Activated CD8-positive, alpha-beta T cell treated with anti-CD3 and anti-CD28 coated beads for 36 hours (primary cell): Measurements from ENCODE around the gene TLR1. TPM values are rescaled to one million over a fixed set of nuclear protein-coding genes. Genes with fewer than 3 reads are reported as not detected.

Experiments used
- ATAC-seq: fragments of 200-7000 bp; cut with Tn5 transposase; one replicate; pipeline ENCODE4 v1.10.0; 2021; ENCODE audit warnings: mild to moderate bottlenecking, moderate library complexity
- CTCF ChIA-PET: fragments of 350-600 bp; sonication (Branson Sonifier 250); formaldehyde crosslinking; loops from one replicate; lab custom pipeline; 2021; ENCODE audit warnings: antibody characterized with exemption; lab: Charles Lee
- POLR2A ChIA-PET: fragments of 350-600 bp; sonication (Branson Sonifier 250); formaldehyde crosslinking; loops from one replicate; lab custom pipeline; 2021; ENCODE audit warnings: antibody characterized with exemption; lab: Charles Lee
- DNase-seq: peaks from one replicate; pipeline ENCODE4 v3.0.0-alpha.2; 2020
- H3K27ac Mint-ChIP-seq: one replicate; pipeline ENCODE4 v1.8.0; 2021; ENCODE audit warnings: mild to moderate bottlenecking, mixed read lengths
- H3K27me3 Mint-ChIP-seq: one replicate; pipeline ENCODE4 v1.8.0; 2021; ENCODE audit warnings: mixed read lengths
- H3K36me3 Mint-ChIP-seq: one replicate; pipeline ENCODE4 v1.8.0; 2021; ENCODE audit warnings: low read depth, mixed read lengths
- H3K4me1 Mint-ChIP-seq: one replicate; pipeline ENCODE4 v1.8.0; 2021; ENCODE audit warnings: low read depth, mixed read lengths
- H3K4me3 Mint-ChIP-seq: one replicate; pipeline ENCODE4 v1.8.0; 2021; ENCODE audit warnings: mild to moderate bottlenecking, moderate library complexity, mixed read lengths
- H3K9me3 Mint-ChIP-seq: one replicate; pipeline ENCODE4 v1.8.0; 2021; ENCODE audit warnings: mixed read lengths
- intact Hi-C: fragments of 100-400 bp; cut with micrococcal nuclease; formaldehyde crosslinking; loops from one replicate; pipeline ENCODE4 v1.10.0; 2022
- total RNA-seq, 2 experiments: library from RNA; stranded (reverse); gene quantifications; one replicate each; pipeline ENCODE4 v1.2.3, GENCODE V29; 2021
- TF ChIP-seq, protein P1 (sequence below): fragments of 200-600 bp; IDR thresholded peaks from one replicate; pipeline ENCODE4 v1.8.0; 2022; ENCODE audit warnings: antibody characterized with exemption, mild to moderate bottlenecking

The TLR1 gene
- total RNA-seq, 2 experiments from 2014 or later: 1.5 to 1.9 TPM

GRCh38 chr4:38803833-38804653 lies 548 bp downstream of the TLR1 start:
- Mint-ChIP-seq H3K9me3 (peaks cover 33% of the 10 kb centered on the region), H3K4me1 (peaks cover 19% of the 10 kb centered on the region), H3K27me3 (no peaks in the 10 kb centered on the region), H3K27ac (peak overlapping the region; percentile 88), H3K4me3 (peak overlapping the region; percentile 64), H3K36me3 (peaks cover 36% of the 10 kb centered on the region)
- ChIA-PET POLR2A (interaction anchor here (0.8 to 1.3 kb wide), 4 partner anchors 11 to 148 kb away, joined by 3 to 6 read pairs (median 4); no protein-coding TSS in a partner anchor), CTCF (interaction anchor here (0.6 to 4.2 kb wide), 28 partner anchors 10 to 624 kb away, joined by 3 to 55 read pairs (median 5); partner anchors contain the start of genes FAM114A1, TLR10 and TLR6)
- peak; percentile 21 for DNase-seq
- intact Hi-C loops: loop anchor here (5.0 kb wide), 1 partner anchor 42 kb away; no protein-coding TSS in a partner anchor
- peak; percentile 57 for ATAC-seq
- TF ChIP-seq, protein P1, sequence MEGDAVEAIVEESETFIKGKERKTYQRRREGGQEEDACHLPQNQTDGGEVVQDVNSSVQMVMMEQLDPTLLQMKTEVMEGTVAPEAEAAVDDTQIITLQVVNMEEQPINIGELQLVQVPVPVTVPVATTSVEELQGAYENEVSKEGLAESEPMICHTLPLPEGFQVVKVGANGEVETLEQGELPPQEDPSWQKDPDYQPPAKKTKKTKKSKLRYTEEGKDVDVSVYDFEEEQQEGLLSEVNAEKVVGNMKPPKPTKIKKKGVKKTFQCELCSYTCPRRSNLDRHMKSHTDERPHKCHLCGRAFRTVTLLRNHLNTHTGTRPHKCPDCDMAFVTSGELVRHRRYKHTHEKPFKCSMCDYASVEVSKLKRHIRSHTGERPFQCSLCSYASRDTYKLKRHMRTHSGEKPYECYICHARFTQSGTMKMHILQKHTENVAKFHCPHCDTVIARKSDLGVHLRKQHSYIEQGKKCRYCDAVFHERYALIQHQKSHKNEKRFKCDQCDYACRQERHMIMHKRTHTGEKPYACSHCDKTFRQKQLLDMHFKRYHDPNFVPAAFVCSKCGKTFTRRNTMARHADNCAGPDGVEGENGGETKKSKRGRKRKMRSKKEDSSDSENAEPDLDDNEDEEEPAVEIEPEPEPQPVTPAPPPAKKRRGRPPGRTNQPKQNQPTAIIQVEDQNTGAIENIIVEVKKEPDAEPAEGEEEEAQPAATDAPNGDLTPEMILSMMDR: no peak

GRCh38 chr4:38802561-38803355 lies 1.8 kb downstream of the TLR1 start:
- Mint-ChIP-seq H3K27me3 (no peaks in the 10 kb centered on the region), H3K36me3 (peaks cover 45% of the 10 kb centered on the region), H3K4me1 (peaks cover 19% of the 10 kb centered on the region), H3K4me3 (no peak overlapping the region), H3K9me3 (peaks cover 35% of the 10 kb centered on the region), H3K27ac (no peak overlapping the region)
- TF ChIP-seq, protein P1: no peak
- ChIA-PET CTCF (interaction anchor here (1.2 to 4.2 kb wide), 8 partner anchors 8 to 72 kb away, joined by 3 to 55 read pairs (median 16); partner anchors contain the start of genes TLR10 and TLR6), POLR2A (interaction anchor here (1.3 kb wide), 2 partner anchors 10 to 12 kb away, joined by 3 to 6 read pairs; no protein-coding TSS in a partner anchor)
- DNase-seq (peak; percentile 28), ATAC-seq (no peak)
- intact Hi-C loops: loop anchor here (5.0 kb wide), 1 partner anchor 40 kb away; no protein-coding TSS in a partner anchor

- CTCF ChIA-PET: interaction anchor here (1.1 to 2.9 kb wide), 3 partner anchors 18 to 60 kb away, joined by 6 to 17 read pairs (median 12); partner anchors contain the start of gene TLR10
- ATAC-seq: no peak
- peaks cover 44% of the 10 kb centered on the region for H3K9me3 Mint-ChIP-seq
These were observed 3.6 kb downstream of the TLR1 start for GRCh38 chr4:38800961-38801450.

GRCh38 chr4:38800366-38800765 lies 4.2 kb downstream of the TLR1 start:
- no peak for ATAC-seq
- no peak overlapping the region for H3K4me3 Mint-ChIP-seq
- no peak overlapping the region for H3K27ac Mint-ChIP-seq
- no peak for DNase-seq
- intact Hi-C loops: loop anchor here (5.0 kb wide), 1 partner anchor 38 kb away; no protein-coding TSS in a partner anchor
- POLR2A ChIA-PET: interaction anchor here (0.5 kb wide), 1 partner anchor 35 kb away, joined by 3 read pairs; no protein-coding TSS in a partner anchor
- TF ChIP-seq, protein P1: no peak
- peaks cover 13% of the 10 kb centered on the region for H3K4me1 Mint-ChIP-seq
- H3K9me3 Mint-ChIP-seq: peaks cover 49% of the 10 kb centered on the region
- no peaks in the 10 kb centered on the region for H3K27me3 Mint-ChIP-seq
- CTCF ChIA-PET: interaction anchor here (1.1 to 2.9 kb wide), 3 partner anchors 18 to 60 kb away, joined by 6 to 17 read pairs (median 12); partner anchors contain the start of gene TLR10
- peaks cover 45% of the 10 kb centered on the region for H3K36me3 Mint-ChIP-seq

More at GRCh38 chr4:38800961-38801450, 3.6 kb downstream of the TLR1 start:
- POLR2A ChIA-PET: no interaction called here
- no peak for DNase-seq
- TF ChIP-seq, protein P1: no peak
- Mint-ChIP-seq H3K4me1 (peaks cover 19% of the 10 kb centered on the region), H3K4me3 (no peak overlapping the region), H3K36me3 (peaks cover 45% of the 10 kb centered on the region), H3K27me3 (no peaks in the 10 kb centered on the region), H3K27ac (no peak overlapping the region)
- intact Hi-C loops: loop anchor here (5.0 kb wide), 1 partner anchor 39 kb away; no protein-coding TSS in a partner anchor
